ENCODE results near the gene KIF17. TPM values are rescaled to one million over a fixed set of nuclear protein-coding genes. Genes with fewer than 3 reads are reported as not detected.

The KIF17 gene
- total RNA-seq, 1 experiment from 2014 or later = 2.4 TPM

DNA sequence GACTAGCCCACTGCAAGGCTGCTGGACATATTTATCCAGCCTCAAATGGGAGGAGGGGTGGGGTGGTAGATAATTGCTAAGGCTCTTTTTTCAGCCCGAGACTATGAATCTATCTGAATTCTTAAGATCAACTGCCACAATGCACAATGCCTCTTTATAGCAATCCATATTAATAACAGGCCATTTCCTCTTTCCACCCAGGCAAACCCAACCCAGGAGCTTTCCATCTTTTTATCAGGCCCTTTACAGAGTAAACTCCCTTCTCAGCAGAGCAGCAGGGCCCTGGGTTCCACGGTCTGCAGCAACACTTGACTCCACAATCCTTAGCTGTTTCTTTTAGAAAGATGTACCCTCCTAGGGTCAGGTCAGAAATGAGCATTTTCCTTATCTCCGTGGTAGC lies 57.4 kb downstream of the KIF17 start:
- DNase-seq (ENCODE audit: low read depth, low spot score) (no peak), ATAC-seq (no peak)
- H3K79me2 ChIP-seq (ENCODE audit: insufficient read depth, low read length) = peaks cover 59% of the 10 kb centered on the region
- RAD21 ChIA-PET (ENCODE audit: low non-redundant PET in 1 of 2, low total read pairs in 2 of 2, uncharacterized antibody in 2 of 2, unreplicated experiment in 2 of 2) = interaction anchor here in 1 of 2 experiments (2.1 kb wide), 1 partner anchor 85 kb away, joined by 5 read pairs; no protein-coding TSS in a partner anchor
- H3K27ac ChIP-seq (ENCODE audit: low read depth, low read length) = peak overlapping the region; percentile 68
- H2AFZ ChIP-seq (ENCODE audit: low read depth, low read length, poor library complexity, severe bottlenecking) = no peak overlapping the region
- intact Hi-C loops (cut with micrococcal nuclease) = no loop called here
- POLR2A ChIA-PET = no interaction called here
- no peaks in the 10 kb centered on the region for H4K20me1 ChIP-seq (ENCODE audit: insufficient read depth)
- H3K27me3 ChIP-seq (ENCODE audit: insufficient read depth, low read length) = no peaks in the 10 kb centered on the region
- H3K4me1 ChIP-seq (ENCODE audit: control insufficient read depth in 1 of 2, insufficient read depth in 2 of 2, low read length in 2 of 2) = peaks cover 12 to 21% of the 10 kb centered on the region in 2 experiments
- no peaks in the 10 kb centered on the region for H3K9me3 ChIP-seq (ENCODE audit: control insufficient read depth in 1 of 2, insufficient read depth in 1 of 2, low read depth in 1 of 2, low read length in 2 of 2)
- CTCF ChIA-PET = interaction anchor here (2.1 to 2.7 kb wide), 2 partner anchors 27 to 85 kb away, joined by 14 to 16 read pairs; partner anchors contain the start of gene PINK1
- peak overlapping the region; percentile 82 for H3K4me2 ChIP-seq (ENCODE audit: low read length)
- peaks cover 33 to 34% of the 10 kb centered on the region in 2 experiments for H3K36me3 ChIP-seq (ENCODE audit: control insufficient read depth in 1 of 2, insufficient read depth in 2 of 2, low read length in 2 of 2)
- H3K9ac ChIP-seq (ENCODE audit: low read length) = peak overlapping the region; percentile 81
- H3K9me2 ChIP-seq (ENCODE audit: insufficient read depth) = no peaks in the 10 kb centered on the region
- BruUV-seq (replicated peaks) = no TSS peak
- TF ChIP-seq YY1 (IDR thresholded peaks at IDR 0.05; ENCODE audit: extremely low read depth, insufficient replicate concordance, low read depth, low read length) (no peak), EZH2 (IDR thresholded peaks at IDR 0.05) (no peak), ZNF274 (IDR thresholded peaks at IDR 0.05; ENCODE audit: low read depth, low read length) (no peak), ZFX (IDR thresholded peaks at IDR 0.05) (no peak), EGR1 (IDR thresholded peaks at IDR 0.05; ENCODE audit: low read depth) (no peak), POLR2A (IDR thresholded peaks at IDR 0.05; ENCODE audit: borderline replicate concordance, extremely low read depth, insufficient read depth, insufficient read length) (no peak), ELF1 (IDR thresholded peaks at IDR 0.05; ENCODE audit: borderline replicate concordance, low read depth) (no peak), SIN3A (IDR thresholded peaks at IDR 0.05; ENCODE audit: low read depth) (no peak), FOSL1 (IDR thresholded peaks at IDR 0.05; ENCODE audit: low read depth) (no peak), SP1 (IDR thresholded peaks at IDR 0.05; ENCODE audit: low read depth) (no peak), CEBPB (IDR thresholded peaks at IDR 0.05; ENCODE audit: low read depth) (no peak)
- TF ChIP-seq, protein P1, sequence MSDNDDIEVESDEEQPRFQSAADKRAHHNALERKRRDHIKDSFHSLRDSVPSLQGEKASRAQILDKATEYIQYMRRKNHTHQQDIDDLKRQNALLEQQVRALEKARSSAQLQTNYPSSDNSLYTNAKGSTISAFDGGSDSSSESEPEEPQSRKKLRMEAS (IDR thresholded peaks at IDR 0.05) = no peak
- TF ChIP-seq, protein P2, sequence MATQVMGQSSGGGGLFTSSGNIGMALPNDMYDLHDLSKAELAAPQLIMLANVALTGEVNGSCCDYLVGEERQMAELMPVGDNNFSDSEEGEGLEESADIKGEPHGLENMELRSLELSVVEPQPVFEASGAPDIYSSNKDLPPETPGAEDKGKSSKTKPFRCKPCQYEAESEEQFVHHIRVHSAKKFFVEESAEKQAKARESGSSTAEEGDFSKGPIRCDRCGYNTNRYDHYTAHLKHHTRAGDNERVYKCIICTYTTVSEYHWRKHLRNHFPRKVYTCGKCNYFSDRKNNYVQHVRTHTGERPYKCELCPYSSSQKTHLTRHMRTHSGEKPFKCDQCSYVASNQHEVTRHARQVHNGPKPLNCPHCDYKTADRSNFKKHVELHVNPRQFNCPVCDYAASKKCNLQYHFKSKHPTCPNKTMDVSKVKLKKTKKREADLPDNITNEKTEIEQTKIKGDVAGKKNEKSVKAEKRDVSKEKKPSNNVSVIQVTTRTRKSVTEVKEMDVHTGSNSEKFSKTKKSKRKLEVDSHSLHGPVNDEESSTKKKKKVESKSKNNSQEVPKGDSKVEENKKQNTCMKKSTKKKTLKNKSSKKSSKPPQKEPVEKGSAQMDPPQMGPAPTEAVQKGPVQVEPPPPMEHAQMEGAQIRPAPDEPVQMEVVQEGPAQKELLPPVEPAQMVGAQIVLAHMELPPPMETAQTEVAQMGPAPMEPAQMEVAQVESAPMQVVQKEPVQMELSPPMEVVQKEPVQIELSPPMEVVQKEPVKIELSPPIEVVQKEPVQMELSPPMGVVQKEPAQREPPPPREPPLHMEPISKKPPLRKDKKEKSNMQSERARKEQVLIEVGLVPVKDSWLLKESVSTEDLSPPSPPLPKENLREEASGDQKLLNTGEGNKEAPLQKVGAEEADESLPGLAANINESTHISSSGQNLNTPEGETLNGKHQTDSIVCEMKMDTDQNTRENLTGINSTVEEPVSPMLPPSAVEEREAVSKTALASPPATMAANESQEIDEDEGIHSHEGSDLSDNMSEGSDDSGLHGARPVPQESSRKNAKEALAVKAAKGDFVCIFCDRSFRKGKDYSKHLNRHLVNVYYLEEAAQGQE (IDR thresholded peaks at IDR 0.05; ENCODE audit: low read depth) = no peak
- TF ChIP-seq, protein P3, sequence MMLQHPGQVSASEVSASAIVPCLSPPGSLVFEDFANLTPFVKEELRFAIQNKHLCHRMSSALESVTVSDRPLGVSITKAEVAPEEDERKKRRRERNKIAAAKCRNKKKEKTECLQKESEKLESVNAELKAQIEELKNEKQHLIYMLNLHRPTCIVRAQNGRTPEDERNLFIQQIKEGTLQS (IDR thresholded peaks at IDR 0.05) = no peak
- TF ChIP-seq, protein P4, sequence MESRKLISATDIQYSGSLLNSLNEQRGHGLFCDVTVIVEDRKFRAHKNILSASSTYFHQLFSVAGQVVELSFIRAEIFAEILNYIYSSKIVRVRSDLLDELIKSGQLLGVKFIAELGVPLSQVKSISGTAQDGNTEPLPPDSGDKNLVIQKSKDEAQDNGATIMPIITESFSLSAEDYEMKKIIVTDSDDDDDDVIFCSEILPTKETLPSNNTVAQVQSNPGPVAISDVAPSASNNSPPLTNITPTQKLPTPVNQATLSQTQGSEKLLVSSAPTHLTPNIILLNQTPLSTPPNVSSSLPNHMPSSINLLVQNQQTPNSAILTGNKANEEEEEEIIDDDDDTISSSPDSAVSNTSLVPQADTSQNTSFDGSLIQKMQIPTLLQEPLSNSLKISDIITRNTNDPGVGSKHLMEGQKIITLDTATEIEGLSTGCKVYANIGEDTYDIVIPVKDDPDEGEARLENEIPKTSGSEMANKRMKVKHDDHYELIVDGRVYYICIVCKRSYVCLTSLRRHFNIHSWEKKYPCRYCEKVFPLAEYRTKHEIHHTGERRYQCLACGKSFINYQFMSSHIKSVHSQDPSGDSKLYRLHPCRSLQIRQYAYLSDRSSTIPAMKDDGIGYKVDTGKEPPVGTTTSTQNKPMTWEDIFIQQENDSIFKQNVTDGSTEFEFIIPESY (IDR thresholded peaks at IDR 0.05; ENCODE audit: extremely low read depth, insufficient replicate concordance, low read length) = no peak
- peak overlapping the region; percentile 90 to 100 for H3K4me3 ChIP-seq (replicated peaks in 1 of 2; ENCODE audit: low read depth in 1 of 2, low read length in 2 of 2)

Data from HCT116 (cell line).